LNCAP (cell line): ENCODE data around the gene PPIL1.
A peak's percentile ranks its signal among the peaks of the same experiment; 100 is the strongest.

Experiments used
- CTCF ChIP-seq: fragments of 450-650 bp; IDR thresholded peaks from 2 replicates; pipeline ENCODE4 v1.5.1; 2017; ENCODE audit warnings: mild to moderate bottlenecking

PPIL1 gene

GRCh38 chr6:36857325-36857724, 17.3 kb downstream of the PPIL1 start:
- TF ChIP-seq CTCF = no peak

- no peak for TF ChIP-seq CTCF
These were observed 18.3 kb downstream of the PPIL1 start for GRCh38 chr6:36856277-36856676.

GRCh38 chr6:36855750-36856149, 18.9 kb downstream of the PPIL1 start:
- TF ChIP-seq CTCF = no peak

- no peak for TF ChIP-seq CTCF
These were observed 21.3 kb downstream of the PPIL1 start for GRCh38 chr6:36853325-36853724.

- TF ChIP-seq CTCF = no peak
These were observed 22.0 kb downstream of the PPIL1 start for GRCh38 chr6:36852481-36853147.

- TF ChIP-seq CTCF = no peak
These were observed 23.0 kb downstream of the PPIL1 start for GRCh38 chr6:36851626-36852025.

- TF ChIP-seq CTCF = peak; percentile 68
These were observed 23.4 kb downstream of the PPIL1 start for GRCh38 chr6:36851149-36851614.

GRCh38 chr6:36850021-36850420, 24.6 kb downstream of the PPIL1 start:
- TF ChIP-seq CTCF = no peak
